Suprapubic skin (tissue), 4 donors: ENCODE data around the gene SORCS2.

ENCODE experiments used
- EP300 ChIP-seq: sonication (generic); formaldehyde crosslinking; IDR thresholded peaks from one replicate; pipeline ENCODE4 v1.6.1; 2017; ENCODE audit warnings: antibody characterized with exemption
- POLR2A ChIP-seq, 2 donors: fragments of 450-650 bp; IDR thresholded peaks; one replicate each; pipeline ENCODE4 v1.6.1; 2017; ENCODE audit warnings: antibody characterized with exemption in 2 of 2, mild to moderate bottlenecking in 2 of 2, moderate library complexity in 2 of 2
- POLR2AphosphoS5 ChIP-seq, 3 donors: sonication (generic); formaldehyde crosslinking; IDR thresholded peaks; one replicate each; pipeline ENCODE4 v1.6.1; 2017; ENCODE audit warnings: antibody characterized with exemption in 3 of 3
- TF ChIP-seq, protein P1 (sequence below), 2 donors: fragments of 200-600 bp in 1 of 2; fragments of 450-650 bp in 1 of 2; sonication (generic) in 1 of 2; IDR thresholded peaks; one replicate each; pipeline ENCODE4 v1.5.1; 2016 to 2019; ENCODE audit warnings: antibody characterized with exemption in 2 of 2, mild to moderate bottlenecking in 1 of 2, moderate library complexity in 1 of 2

DNA sequence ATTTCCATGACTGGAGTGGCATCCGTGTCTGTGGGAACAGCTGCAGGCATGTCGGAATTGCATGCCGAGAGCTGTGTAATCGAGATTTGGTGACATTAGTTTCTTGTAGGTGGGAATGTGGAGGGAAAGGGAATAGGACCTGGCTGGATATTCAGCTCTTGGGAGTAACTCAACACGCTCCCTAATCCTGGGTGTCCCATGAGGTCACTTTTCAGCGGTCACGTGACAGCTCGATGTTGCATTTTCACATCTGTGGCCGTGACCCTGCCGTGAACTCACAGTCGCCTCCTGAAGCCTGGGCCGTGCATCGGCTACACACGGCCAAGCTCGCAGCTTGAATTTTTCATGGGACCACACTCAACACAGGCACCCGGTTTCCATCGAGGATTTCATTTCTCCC lies 268.2 kb downstream of the SORCS2 start:
- TF ChIP-seq, protein P1, sequence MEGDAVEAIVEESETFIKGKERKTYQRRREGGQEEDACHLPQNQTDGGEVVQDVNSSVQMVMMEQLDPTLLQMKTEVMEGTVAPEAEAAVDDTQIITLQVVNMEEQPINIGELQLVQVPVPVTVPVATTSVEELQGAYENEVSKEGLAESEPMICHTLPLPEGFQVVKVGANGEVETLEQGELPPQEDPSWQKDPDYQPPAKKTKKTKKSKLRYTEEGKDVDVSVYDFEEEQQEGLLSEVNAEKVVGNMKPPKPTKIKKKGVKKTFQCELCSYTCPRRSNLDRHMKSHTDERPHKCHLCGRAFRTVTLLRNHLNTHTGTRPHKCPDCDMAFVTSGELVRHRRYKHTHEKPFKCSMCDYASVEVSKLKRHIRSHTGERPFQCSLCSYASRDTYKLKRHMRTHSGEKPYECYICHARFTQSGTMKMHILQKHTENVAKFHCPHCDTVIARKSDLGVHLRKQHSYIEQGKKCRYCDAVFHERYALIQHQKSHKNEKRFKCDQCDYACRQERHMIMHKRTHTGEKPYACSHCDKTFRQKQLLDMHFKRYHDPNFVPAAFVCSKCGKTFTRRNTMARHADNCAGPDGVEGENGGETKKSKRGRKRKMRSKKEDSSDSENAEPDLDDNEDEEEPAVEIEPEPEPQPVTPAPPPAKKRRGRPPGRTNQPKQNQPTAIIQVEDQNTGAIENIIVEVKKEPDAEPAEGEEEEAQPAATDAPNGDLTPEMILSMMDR (IDR thresholded peaks at IDR 0.05), result no peak
- no peak for TF ChIP-seq EP300
- TF ChIP-seq POLR2AphosphoS5 (IDR thresholded peaks at IDR 0.05), result no peak
- no peak for TF ChIP-seq POLR2A (IDR thresholded peaks at IDR 0.05)
